ENCODE results near the gene PYURF.

DNA sequence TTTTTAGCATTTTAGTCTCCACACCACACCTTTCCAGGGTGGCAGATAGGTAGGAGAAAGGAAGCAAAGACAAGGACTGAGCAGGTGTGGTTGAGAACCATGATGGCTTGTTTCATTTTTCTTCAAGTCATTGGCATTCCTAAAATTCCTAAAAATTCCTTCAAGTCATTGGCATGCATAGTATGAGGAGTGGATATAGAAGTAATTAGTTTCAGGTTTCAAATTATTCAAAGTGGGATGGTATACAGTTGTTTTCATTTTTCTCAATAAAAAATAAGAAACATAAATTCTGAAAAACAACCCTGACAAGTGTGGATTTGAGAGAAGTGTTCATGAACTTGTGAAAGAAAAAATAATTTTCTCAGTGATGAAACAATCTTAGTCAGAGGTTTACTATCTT, 46.4 kb upstream of the PYURF start:
- TF ChIP-seq, protein P1, sequence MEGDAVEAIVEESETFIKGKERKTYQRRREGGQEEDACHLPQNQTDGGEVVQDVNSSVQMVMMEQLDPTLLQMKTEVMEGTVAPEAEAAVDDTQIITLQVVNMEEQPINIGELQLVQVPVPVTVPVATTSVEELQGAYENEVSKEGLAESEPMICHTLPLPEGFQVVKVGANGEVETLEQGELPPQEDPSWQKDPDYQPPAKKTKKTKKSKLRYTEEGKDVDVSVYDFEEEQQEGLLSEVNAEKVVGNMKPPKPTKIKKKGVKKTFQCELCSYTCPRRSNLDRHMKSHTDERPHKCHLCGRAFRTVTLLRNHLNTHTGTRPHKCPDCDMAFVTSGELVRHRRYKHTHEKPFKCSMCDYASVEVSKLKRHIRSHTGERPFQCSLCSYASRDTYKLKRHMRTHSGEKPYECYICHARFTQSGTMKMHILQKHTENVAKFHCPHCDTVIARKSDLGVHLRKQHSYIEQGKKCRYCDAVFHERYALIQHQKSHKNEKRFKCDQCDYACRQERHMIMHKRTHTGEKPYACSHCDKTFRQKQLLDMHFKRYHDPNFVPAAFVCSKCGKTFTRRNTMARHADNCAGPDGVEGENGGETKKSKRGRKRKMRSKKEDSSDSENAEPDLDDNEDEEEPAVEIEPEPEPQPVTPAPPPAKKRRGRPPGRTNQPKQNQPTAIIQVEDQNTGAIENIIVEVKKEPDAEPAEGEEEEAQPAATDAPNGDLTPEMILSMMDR (IDR thresholded peaks at IDR 0.05), result no peak
- TF ChIP-seq, protein P2, sequence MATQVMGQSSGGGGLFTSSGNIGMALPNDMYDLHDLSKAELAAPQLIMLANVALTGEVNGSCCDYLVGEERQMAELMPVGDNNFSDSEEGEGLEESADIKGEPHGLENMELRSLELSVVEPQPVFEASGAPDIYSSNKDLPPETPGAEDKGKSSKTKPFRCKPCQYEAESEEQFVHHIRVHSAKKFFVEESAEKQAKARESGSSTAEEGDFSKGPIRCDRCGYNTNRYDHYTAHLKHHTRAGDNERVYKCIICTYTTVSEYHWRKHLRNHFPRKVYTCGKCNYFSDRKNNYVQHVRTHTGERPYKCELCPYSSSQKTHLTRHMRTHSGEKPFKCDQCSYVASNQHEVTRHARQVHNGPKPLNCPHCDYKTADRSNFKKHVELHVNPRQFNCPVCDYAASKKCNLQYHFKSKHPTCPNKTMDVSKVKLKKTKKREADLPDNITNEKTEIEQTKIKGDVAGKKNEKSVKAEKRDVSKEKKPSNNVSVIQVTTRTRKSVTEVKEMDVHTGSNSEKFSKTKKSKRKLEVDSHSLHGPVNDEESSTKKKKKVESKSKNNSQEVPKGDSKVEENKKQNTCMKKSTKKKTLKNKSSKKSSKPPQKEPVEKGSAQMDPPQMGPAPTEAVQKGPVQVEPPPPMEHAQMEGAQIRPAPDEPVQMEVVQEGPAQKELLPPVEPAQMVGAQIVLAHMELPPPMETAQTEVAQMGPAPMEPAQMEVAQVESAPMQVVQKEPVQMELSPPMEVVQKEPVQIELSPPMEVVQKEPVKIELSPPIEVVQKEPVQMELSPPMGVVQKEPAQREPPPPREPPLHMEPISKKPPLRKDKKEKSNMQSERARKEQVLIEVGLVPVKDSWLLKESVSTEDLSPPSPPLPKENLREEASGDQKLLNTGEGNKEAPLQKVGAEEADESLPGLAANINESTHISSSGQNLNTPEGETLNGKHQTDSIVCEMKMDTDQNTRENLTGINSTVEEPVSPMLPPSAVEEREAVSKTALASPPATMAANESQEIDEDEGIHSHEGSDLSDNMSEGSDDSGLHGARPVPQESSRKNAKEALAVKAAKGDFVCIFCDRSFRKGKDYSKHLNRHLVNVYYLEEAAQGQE (IDR thresholded peaks at IDR 0.05; ENCODE audit: low read depth, low read length), result no peak
- TF ChIP-seq RXRA (IDR thresholded peaks at IDR 0.05; ENCODE audit: borderline replicate concordance, low read depth) (no peak), FOXM1 (IDR thresholded peaks at IDR 0.05; ENCODE audit: low read depth) (no peak), EP300 (IDR thresholded peaks at IDR 0.05; ENCODE audit: borderline replicate concordance in 1 of 2, low read depth in 1 of 2, low read length in 1 of 2) (no peak)

Measured in SK-N-SH (cell line).